Right renal cortex interstitium (tissue), 3 donors: ENCODE measurements around the gene IFIT2. TPM values are rescaled to one million over a fixed set of nuclear protein-coding genes. Genes with fewer than 3 reads are reported as not detected.
"Not testable (repeated sequence)": the region's sequence is repeated elsewhere in the genome, so short reads cannot be mapped to it uniquely, and the experiment has no call there.

Experiments
- DNase-seq, 3 donors: peaks; one replicate each; pipeline ENCODE4 v3.0.0-alpha.2; 2013; ENCODE audit warnings: low read depth in 3 of 3, low spot score in 2 of 3
- polyA plus RNA-seq, 3 donors: library from polyadenylated mRNA; unstranded; fragments of 120-200 nt; gene quantifications; one replicate each; pipeline ENCODE4 v1.2.1, GENCODE V29; 2013; ENCODE audit not compliant: insufficient read length in 3 of 3

The IFIT2 gene
- polyA plus RNA-seq, 3 donors = 9.9 to 10.5 (median 10.4) TPM

DNA sequence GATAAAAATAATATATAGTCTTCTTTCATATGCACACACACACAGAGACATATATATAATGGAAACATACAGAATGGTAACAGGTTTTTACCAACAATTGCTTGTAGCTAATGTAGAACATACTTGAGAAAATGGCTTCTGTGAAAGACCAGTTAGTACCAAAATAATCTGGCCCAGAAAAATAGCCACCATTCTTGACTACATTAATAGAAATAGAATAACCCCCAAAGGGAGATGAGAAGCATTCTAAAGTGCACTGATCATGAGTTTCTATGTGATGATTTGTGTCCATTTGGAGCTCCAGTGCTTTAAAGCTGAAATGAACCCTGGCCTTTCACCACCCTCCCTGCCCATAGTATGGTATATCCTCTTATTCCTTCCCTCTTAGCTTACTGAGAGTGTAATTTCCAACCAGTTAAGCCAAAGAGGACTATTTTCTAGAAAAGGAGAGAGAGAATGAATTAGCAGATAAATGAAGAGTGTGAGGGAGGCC, 22.9 kb upstream of the IFIT2 start:
- no peak for DNase-seq

DNA sequence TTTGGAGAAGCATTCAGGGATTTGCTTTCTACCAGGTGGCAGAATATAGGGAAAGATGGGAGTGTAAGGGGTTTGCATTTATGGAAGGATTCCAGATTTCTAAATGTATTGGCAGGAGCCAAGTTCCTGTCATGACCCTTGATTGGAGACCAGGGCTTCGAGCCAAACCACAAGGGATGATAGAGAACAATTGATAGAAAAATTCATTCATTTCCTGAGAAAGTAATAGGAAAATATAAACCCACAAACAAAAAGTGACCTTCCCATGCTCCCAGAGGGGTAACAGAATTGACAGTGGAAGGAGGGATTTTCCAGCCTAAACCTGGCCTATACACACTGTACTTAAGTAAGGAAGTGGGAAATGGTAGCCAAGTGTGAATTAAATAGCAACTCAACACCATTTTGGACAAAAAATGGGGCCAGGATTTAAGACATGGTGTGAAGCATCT, 22.4 kb upstream of the IFIT2 start:
- DNase-seq = no peak

- no peak for DNase-seq
These were observed 21.3 kb upstream of the IFIT2 start for GRCh38 chr10:89280508-89280907.

DNA sequence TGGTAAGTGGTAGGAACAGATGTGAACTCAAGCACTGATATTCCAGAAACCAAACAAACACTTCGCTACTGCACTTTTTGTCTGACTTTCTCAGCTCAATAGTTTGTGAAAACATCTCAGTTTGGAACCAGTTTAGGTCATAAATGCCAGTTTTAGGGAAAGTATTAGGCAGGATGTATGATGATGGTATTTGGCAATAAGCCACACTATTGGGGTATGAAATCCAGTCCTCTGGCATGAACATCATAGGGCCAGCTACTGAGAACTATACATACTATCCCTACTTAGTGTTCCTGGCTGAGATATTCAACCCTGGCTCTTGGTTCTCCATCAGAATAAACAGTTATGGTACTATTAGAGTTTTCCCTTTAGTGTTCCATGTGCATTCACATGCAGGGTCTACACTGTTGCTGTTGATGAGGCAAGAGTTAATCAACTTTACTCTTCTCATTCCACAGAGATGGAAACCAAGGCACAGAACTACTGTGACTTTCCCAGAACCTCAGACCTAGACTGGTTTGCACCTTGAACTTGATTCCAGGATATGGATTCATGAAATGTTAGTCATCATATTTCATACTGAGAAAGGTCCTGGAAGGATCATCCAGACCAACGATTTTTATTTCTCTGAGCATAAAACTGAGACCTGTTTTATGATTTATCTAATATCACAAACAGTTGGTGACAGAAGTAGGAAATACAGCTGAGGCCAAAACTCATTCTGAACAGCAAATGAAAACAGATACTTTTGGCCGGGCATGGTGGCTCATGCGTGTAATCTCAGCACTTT, 20.0 kb upstream of the IFIT2 start:
- no peak for DNase-seq

GRCh38 chr10:89283025-89283935, 18.6 kb upstream of the IFIT2 start:
- peak in 2 of 3 donors; percentile 27 to 49 for DNase-seq

DNA sequence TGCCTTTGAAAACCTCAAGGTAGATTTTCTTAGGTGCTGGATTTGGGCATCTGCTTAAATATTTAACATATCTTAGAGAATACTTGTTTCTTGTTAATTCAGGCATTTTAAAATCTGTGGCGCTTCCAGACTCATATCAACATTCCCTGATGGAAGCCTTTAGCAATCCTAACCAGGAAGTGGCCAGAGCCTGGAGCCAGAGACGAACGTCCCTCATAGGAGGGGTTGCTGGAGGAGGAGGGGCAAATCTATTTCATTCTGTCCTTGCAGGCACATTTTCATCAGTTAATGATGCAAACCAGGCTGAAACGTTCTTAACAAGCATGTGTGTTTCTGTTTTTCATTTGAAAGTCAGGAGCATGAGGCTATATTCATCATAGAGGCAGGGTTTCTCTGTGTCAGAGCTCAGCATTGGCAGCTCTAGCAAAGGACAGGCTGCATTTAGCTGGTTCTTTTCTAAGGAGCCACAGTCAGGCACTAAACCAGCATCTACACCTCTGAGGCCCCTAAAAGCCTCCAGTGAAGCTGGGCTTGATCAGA, 17.8 kb upstream of the IFIT2 start:
- DNase-seq = peak in 2 of 3 donors; percentile 45 to 52

DNA sequence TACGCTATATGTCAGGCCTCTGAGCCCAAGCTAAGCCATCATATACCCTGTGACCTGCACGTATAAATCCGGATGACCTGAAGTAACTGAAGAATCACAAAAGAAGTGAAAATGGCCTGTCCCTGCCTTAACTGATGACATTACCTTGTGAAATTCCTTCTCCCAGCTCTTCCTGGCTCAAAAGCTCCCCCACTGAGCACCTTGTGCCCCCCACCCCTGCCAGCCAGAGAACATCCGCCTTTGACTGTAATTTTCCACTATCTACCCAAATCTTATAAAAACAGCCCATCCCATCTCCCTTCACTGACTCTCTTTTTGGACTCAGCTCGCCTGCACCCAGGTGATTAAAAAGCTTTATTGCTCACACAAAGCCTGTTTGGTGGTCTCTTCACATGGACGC, 17.1 kb upstream of the IFIT2 start:
- not testable (repeated sequence) for DNase-seq

DNA sequence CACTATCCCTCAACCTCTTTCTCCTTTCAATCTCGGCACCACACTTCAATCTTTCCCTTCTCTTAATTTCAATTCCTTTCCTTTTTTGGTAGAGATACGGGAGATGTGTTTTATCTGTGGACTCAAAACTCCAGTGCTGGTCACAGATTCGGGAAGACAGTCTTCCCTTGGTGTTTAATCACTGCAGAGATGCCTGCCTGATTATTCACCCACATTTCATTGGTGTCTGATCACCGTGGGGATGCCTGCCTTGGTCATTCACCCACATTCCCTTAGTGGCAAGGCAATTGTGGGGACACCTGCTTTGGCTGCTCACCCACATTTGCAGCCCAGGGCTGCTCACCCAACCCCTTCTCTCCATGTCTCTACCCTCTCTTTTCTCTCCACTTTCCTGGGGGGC, 16.5 kb upstream of the IFIT2 start:
- not testable (repeated sequence) for DNase-seq

GRCh38 chr10:89294721-89295239, 7.1 kb upstream of the IFIT2 start:
- DNase-seq = no peak

DNA sequence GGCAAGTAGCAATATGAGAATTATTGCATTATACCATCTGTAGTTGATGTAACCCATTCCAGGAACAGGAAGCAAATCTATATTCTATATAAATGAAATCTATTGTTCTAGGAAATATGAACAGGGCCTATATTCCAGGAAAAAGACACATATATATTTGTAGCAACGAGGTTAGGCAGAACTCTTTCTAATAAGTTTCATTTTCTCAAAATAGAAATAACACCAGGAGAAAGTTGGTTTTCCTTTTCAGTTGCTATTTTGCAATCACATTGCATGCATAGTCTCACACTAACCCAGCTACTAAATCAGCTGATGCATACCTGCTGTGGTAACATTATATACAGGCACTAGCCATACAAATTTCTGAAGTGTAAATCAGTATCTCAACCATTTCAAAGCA, 6.2 kb upstream of the IFIT2 start:
- DNase-seq = no peak

DNA sequence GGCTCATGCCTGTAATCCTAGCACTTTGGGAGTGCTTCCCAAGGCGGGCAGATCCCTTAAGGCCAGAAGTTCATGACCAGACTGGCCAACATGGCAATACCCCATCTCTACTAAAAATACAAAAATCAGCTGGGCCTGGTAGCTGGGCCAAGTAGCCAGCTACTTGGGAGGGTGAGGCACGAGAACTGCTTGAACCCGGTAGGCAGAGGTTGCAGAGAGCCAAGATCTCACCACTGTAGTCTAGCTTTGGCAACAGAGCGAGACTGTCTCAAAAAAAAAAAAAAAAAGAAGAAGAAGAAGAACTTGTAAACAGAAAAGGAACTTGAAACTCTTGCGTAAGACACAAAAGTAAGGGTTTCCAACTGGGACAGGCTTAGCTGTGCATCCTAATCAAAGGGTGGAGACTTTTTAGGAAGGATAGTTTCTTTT, 5.6 kb upstream of the IFIT2 start:
- DNase-seq = no peak

DNA sequence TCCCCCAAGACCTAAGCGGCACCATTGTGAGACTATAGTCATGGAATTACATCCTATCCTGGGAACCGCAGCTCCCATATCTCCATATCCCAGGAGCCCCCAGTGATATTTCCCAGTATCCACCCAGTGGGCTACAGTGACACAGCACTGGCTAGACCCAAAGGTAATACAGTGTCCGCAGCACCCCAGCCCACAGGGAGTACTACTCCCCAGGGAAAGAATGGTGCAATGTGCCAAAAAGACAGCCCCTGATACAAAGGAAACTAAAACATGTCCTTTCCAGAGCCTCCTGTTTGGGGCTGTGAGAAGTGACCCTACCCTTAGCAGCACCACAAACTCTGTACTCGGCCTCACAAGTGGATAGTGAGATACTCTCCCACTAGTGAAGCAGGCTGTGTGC, 4.5 kb upstream of the IFIT2 start:
- DNase-seq = no peak

DNA sequence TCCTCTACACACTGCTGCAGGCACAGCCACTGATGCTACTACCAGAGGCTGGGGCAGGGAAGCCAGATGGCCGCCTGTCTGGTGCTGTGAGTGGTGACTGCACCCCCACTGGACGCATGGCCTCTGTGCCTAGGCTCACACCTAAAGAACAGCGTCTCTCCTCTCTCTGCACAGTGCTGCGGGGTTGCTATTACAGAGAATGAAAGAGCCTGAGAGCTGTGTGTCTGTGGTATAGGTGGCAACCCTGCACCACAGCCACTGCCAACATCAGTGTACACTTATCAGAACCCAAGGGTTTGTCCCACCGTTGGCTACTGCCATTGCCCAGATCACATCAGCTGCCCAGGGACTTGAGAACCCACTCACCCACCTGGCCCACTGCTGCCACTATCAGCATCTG, 4.1 kb upstream of the IFIT2 start:
- DNase-seq = no peak

DNA sequence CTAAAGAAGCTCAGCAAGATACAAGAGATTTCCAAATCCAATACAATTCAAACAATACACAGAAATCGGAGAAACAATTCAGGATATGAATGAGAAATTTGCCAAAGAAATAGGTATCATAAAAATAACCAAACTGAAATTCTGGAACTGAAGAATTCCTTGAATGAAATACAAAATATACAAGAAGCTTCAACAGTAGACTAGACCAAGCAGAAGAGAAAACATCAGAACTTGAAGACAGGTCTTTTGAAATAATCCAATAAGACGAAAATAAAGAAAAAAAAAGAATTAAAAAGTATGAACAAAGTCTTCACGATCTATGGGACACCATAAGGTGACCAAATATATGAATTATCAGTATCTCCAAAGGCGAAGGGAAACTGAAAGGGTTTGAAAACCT, 2.8 kb upstream of the IFIT2 start:
- DNase-seq = no peak

DNA sequence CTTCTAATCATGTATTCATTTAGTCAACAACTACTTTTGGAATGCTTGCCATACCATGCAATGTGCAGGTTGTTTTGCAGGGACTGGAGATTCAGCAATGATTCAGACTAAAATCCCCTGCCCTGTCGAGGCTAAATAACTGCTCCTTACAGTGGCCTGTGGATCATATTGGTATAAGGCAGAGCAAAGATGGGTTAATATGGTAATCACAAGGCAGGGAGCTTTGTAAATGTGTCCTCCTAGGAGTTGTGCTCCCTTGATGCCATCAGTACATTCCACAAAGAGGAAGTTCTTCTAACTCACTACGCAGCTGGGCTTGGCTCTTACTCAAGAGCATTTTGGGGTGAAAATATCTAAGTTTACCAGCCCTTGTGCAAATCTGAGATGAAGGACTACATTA, 614 bp upstream of the IFIT2 start:
- DNase-seq = no peak

- DNase-seq = no peak
These were observed 779 bp downstream of the IFIT2 start for GRCh38 chr10:89302625-89303024.

GRCh38 chr10:89303161-89303560, 1.3 kb downstream of the IFIT2 start:
- DNase-seq = no peak

- no peak for DNase-seq
These were observed 2.2 kb downstream of the IFIT2 start for GRCh38 chr10:89304026-89304425.

- DNase-seq = no peak
These were observed 2.6 kb downstream of the IFIT2 start for GRCh38 chr10:89304446-89304845.

GRCh38 chr10:89304925-89305324, 3.1 kb downstream of the IFIT2 start:
- no peak for DNase-seq
